Loucy (cell line): Measurements from ENCODE around the gene AHRR.
"Not testable (repeated sequence)": the region's sequence is repeated elsewhere in the genome, so short reads cannot be mapped to it uniquely, and the experiment has no call there.

Experiments used
- H2AFZ ChIP-seq: fragments of 200-600 bp; sonication (generic); 2 replicates; pipeline ENCODE4 v1.6.0; 2016; ENCODE audit warnings: antibody characterized with exemption, mild to moderate bottlenecking, low read length, moderate library complexity
- H3F3A ChIP-seq: fragments of 200-600 bp; 2 replicates; pipeline ENCODE4 v1.6.0; 2016; ENCODE audit warnings: antibody characterized with exemption, low read depth, mild to moderate bottlenecking
- H3K27me3 ChIP-seq: fragments of 200-600 bp; sonication (generic); 2 replicates; pipeline ENCODE4 v1.6.1; 2014; ENCODE audit warnings: low read length, mild to moderate bottlenecking; ENCODE audit not compliant: insufficient read depth, poor library complexity, severe bottlenecking
- H3K36me3 ChIP-seq: fragments of 200-600 bp; sonication (generic); 2 replicates; pipeline ENCODE4 v1.6.1; 2016; ENCODE audit warnings: low read length; ENCODE audit not compliant: insufficient read depth
- H3K4me1 ChIP-seq: fragments of 200-600 bp; sonication (generic); 2 replicates; pipeline ENCODE4 v1.5.1; 2014; ENCODE audit warnings: low read length, mild to moderate bottlenecking; ENCODE audit not compliant: insufficient read depth, poor library complexity, severe bottlenecking
- H3K4me2 ChIP-seq: fragments of 200-600 bp; sonication (generic); 2 replicates; pipeline ENCODE4 v1.6.0; 2014; ENCODE audit warnings: antibody characterized with exemption, low read length, low read depth, mild to moderate bottlenecking; ENCODE audit not compliant: poor library complexity, severe bottlenecking
- H3K4me3 ChIP-seq: fragments of 200-600 bp; sonication (generic); 2 replicates; pipeline ENCODE4 v1.5.1; 2014; ENCODE audit warnings: low read length, mild to moderate bottlenecking, mixed read lengths; ENCODE audit not compliant: poor library complexity, severe bottlenecking
- H3K79me2 ChIP-seq: fragments of 200-600 bp; sonication (generic); 2 replicates; pipeline ENCODE4 v1.6.1; 2014; ENCODE audit warnings: low read length; ENCODE audit not compliant: insufficient read depth
- H3K9ac ChIP-seq: fragments of 200-600 bp; sonication (generic); 2 replicates; pipeline ENCODE4 v1.6.0; 2014; ENCODE audit warnings: mild to moderate bottlenecking, low read depth, low read length, moderate library complexity; ENCODE audit not compliant: poor library complexity, severe bottlenecking
- H3K9me2 ChIP-seq: fragments of 200-600 bp; sonication (generic); replicated peaks from 2 replicates; pipeline ENCODE4 v1.6.1; 2016; ENCODE audit warnings: low read depth, low read length, mixed read lengths
- H3K9me3 ChIP-seq: fragments of 200-600 bp; sonication (generic); 2 replicates; pipeline ENCODE4 v1.6.1; 2014; ENCODE audit warnings: mild to moderate bottlenecking, antibody characterized with exemption, low read length, low read depth; ENCODE audit not compliant: insufficient read depth
- H4K20me1 ChIP-seq: fragments of 200-600 bp; sonication (generic); 2 replicates; pipeline ENCODE4 v1.6.0; 2014; ENCODE audit warnings: antibody characterized with exemption, low read length, mild to moderate bottlenecking; ENCODE audit not compliant: insufficient read depth, poor library complexity, severe bottlenecking
- CTCF ChIP-seq: fragments of 200-600 bp; sonication (generic); conservative IDR thresholded peaks from 2 replicates; pipeline ENCODE4 v1.5.1; 2014; ENCODE audit warnings: mild to moderate bottlenecking, antibody characterized with exemption, low read length
- EZH2phosphoT487 ChIP-seq: fragments of 200-600 bp; IDR thresholded peaks from 2 replicates; pipeline ENCODE4 v1.6.1; 2018; ENCODE audit warnings: antibody characterized with exemption, mild to moderate bottlenecking, moderate library complexity, borderline replicate concordance

Gene AHRR

GRCh38 chr5:410911-411517 is 89.5 kb downstream of the AHRR start:
- H2AFZ ChIP-seq = no peak overlapping the region
- no peaks in the 10 kb centered on the region for H4K20me1 ChIP-seq
- H3K9me2 ChIP-seq = no peaks in the 10 kb centered on the region
- H3K79me2 ChIP-seq = no peaks in the 10 kb centered on the region
- no peaks in the 10 kb centered on the region for H3K27me3 ChIP-seq
- H3F3A ChIP-seq = no peaks in the 10 kb centered on the region
- no peak for TF ChIP-seq EZH2phosphoT487
- no peak for TF ChIP-seq CTCF
- H3K4me1 ChIP-seq = peaks cover 22% of the 10 kb centered on the region
- H3K4me3 ChIP-seq = no peak overlapping the region
- H3K9ac ChIP-seq = no peak overlapping the region
- no peak overlapping the region for H3K4me2 ChIP-seq
- H3K36me3 ChIP-seq = no peaks in the 10 kb centered on the region
- H3K9me3 ChIP-seq = no peaks in the 10 kb centered on the region

- no peak overlapping the region for H3K4me2 ChIP-seq
These were observed 90.2 kb downstream of the AHRR start for GRCh38 chr5:411728-412127.

GRCh38 chr5:414991-415927 is 93.7 kb downstream of the AHRR start:
- not testable (repeated sequence) for H3K36me3 ChIP-seq, H3K27me3 ChIP-seq, H2AFZ ChIP-seq, H3K9me3 ChIP-seq, H3K9me2 ChIP-seq, H4K20me1 ChIP-seq, H3K4me3 ChIP-seq, H3K79me2 ChIP-seq, H3F3A ChIP-seq
- peak overlapping the region; percentile 8 for H3K4me2 ChIP-seq
- H3K4me1 ChIP-seq = peaks cover 36% of the 10 kb centered on the region
- H3K9ac ChIP-seq = peak overlapping the region; percentile 37

More at GRCh38 chr5:411728-412127, 90.2 kb downstream of the AHRR start:
- Histone ChIP-seq H3K27me3 (no peaks in the 10 kb centered on the region), H3K9me2 (no peaks in the 10 kb centered on the region), H4K20me1 (no peaks in the 10 kb centered on the region), H3K9ac (no peak overlapping the region), H2AFZ (no peak overlapping the region), H3K4me1 (peaks cover 25% of the 10 kb centered on the region), H3F3A (no peaks in the 10 kb centered on the region), H3K4me3 (no peak overlapping the region), H3K79me2 (no peaks in the 10 kb centered on the region), H3K9me3 (no peaks in the 10 kb centered on the region), H3K36me3 (no peaks in the 10 kb centered on the region)
- TF ChIP-seq EZH2phosphoT487 (no peak), CTCF (no peak)
